Measurements from ENCODE around the gene COMMD9. TPM values are rescaled to one million over a fixed set of nuclear protein-coding genes. Genes with fewer than 3 reads are reported as not detected.

Gene COMMD9
- total and polyA plus RNA-seq, 4 donors, result 22.9 to 50.8 (median 28.3) TPM

- no peaks in the 10 kb centered on the region for H3K27me3 ChIP-seq (ENCODE audit: control insufficient read depth in 4 of 4, insufficient read depth in 4 of 4, low read length in 3 of 4)
- no peak overlapping the region for H3K27ac ChIP-seq (ENCODE audit: low read depth in 1 of 2, low read length in 2 of 2)
- H3K9me3 ChIP-seq (ENCODE audit: control insufficient read depth in 4 of 4, low read length in 3 of 4), result no peaks in the 10 kb centered on the region
- H3K36me3 ChIP-seq (ENCODE audit: control insufficient read depth in 4 of 4, insufficient read depth in 3 of 4, low read depth in 1 of 4, low read length in 3 of 4), result no peaks in the 10 kb centered on the region
- 92% methylated on average over 2 of the region's 2 CpGs for WGBS
- DNase-seq (ENCODE audit: low spot score), result no peak
- H3K9ac ChIP-seq (ENCODE audit: low read depth in 1 of 2, low read length in 2 of 2), result no peak overlapping the region
- H3K4me1 ChIP-seq (ENCODE audit: control insufficient read depth in 4 of 4, insufficient read depth in 4 of 4, low read length in 3 of 4), result no peaks in the 10 kb centered on the region
- no peak for TF ChIP-seq REST (IDR thresholded peaks at IDR 0.05)
- TF ChIP-seq, protein P1, sequence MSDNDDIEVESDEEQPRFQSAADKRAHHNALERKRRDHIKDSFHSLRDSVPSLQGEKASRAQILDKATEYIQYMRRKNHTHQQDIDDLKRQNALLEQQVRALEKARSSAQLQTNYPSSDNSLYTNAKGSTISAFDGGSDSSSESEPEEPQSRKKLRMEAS (IDR thresholded peaks at IDR 0.05), result no peak
- no peak for TF ChIP-seq SP1 (IDR thresholded peaks at IDR 0.05)
- no peak for TF ChIP-seq FOXA1 (IDR thresholded peaks at IDR 0.05)
- no peak for TF ChIP-seq YY1 (IDR thresholded peaks at IDR 0.05)
- no peak for TF ChIP-seq NR2F2 (IDR thresholded peaks at IDR 0.05)
- TF ChIP-seq HNF4G (IDR thresholded peaks at IDR 0.05), result no peak
- TF ChIP-seq JUND (IDR thresholded peaks at IDR 0.05), result no peak
- TF ChIP-seq GABPA (IDR thresholded peaks at IDR 0.05 in 1 of 2, conservative IDR thresholded peaks at IDR 0.05 in 1 of 2), result no peak
- TF ChIP-seq ATF3 (IDR thresholded peaks at IDR 0.05), result no peak
- TF ChIP-seq RXRA (IDR thresholded peaks at IDR 0.05), result no peak
- H3K4me3 ChIP-seq (ENCODE audit: low read depth in 1 of 3, low read length in 3 of 3), result no peak overlapping the region
Observed at GRCh38 chr11:36234825-36235224, 54.4 kb downstream of the COMMD9 start.

GRCh38 chr11:36233204-36233603 is 56.0 kb downstream of the COMMD9 start:
- H3K4me1 ChIP-seq (ENCODE audit: control insufficient read depth in 4 of 4, insufficient read depth in 4 of 4, low read length in 3 of 4), result no peaks in the 10 kb centered on the region
- H3K4me3 ChIP-seq (ENCODE audit: low read depth in 1 of 3, low read length in 3 of 3), result no peak overlapping the region
- no peak for DNase-seq (ENCODE audit: low spot score)
- no peak for TF ChIP-seq ATF3 (IDR thresholded peaks at IDR 0.05)
- TF ChIP-seq FOXA2 (IDR thresholded peaks at IDR 0.05), result no peak
- no peak for TF ChIP-seq NR2F2 (IDR thresholded peaks at IDR 0.05)
- WGBS, result 51% methylated on average over 3 of the region's 3 CpGs
- no peak overlapping the region for H3K9ac ChIP-seq (ENCODE audit: low read depth in 1 of 2, low read length in 2 of 2)
- no peaks in the 10 kb centered on the region for H3K9me3 ChIP-seq (ENCODE audit: control insufficient read depth in 4 of 4, low read length in 3 of 4)
- H3K27me3 ChIP-seq (ENCODE audit: control insufficient read depth in 4 of 4, insufficient read depth in 4 of 4, low read length in 3 of 4), result no peaks in the 10 kb centered on the region
- H3K36me3 ChIP-seq (ENCODE audit: control insufficient read depth in 4 of 4, insufficient read depth in 3 of 4, low read depth in 1 of 4, low read length in 3 of 4), result no peaks in the 10 kb centered on the region
- H3K27ac ChIP-seq (ENCODE audit: low read depth in 1 of 2, low read length in 2 of 2), result no peak overlapping the region

DNA sequence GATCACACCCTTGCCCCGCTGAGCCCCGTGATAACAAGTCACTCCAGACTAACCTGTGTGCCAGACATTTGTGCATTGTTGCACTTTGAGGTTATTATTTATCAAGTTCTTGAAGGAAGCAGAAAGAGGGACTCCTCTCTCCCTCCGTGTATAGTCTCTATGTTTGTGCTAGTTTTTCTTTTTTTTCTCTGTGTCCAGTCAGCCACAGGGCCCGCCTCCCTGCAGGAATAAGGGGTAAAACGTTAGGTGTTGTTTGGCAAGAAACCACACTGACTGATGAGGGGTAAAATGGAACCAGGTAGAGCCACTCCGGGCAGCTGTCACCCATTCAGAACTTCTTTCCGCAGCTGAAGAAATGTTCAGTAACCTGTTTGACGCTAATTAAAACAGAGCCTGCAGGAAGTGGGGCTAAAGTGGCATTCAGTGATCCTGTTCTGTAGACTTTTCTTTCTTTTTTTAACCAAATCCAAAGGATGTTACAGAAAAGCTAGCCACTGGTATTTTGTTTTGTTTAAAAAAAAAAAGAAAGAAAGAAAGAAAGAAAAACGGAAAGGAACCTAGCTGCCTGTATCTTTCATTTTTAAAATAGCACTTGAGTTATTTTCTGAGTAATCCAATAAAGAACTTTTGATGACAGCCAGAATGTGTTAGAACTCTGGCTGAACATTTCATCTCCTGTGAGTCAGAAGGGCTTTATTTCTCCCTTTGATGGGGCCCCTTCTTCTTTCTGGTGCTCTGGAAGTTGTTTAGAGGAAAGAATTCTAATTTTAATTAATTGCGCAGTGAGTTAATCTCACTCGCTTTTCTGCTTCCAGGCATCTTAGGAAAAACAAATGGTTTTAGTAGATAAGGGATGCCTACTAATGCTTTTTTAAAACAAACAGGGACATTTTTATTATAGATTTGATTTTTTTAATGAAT is 58.2 kb downstream of the COMMD9 start:
- peak overlapping the region in 1 of 2 donors; percentile 41 for H3K27ac ChIP-seq (ENCODE audit: low read depth in 1 of 2, low read length in 2 of 2)

More for the DNA sequence above, 58.2 kb downstream of the COMMD9 start:
- H3K9ac ChIP-seq (ENCODE audit: low read depth in 1 of 2, low read length in 2 of 2), result no peak overlapping the region
- no peak for DNase-seq (ENCODE audit: low spot score)
- 72% methylated on average over 11 of the region's 11 CpGs for WGBS
- no peaks in the 10 kb centered on the region for H3K9me3 ChIP-seq (ENCODE audit: control insufficient read depth in 4 of 4, low read length in 3 of 4)
- no peak overlapping the region for H3K4me3 ChIP-seq (ENCODE audit: low read depth in 1 of 3, low read length in 3 of 3)
- H3K27me3 ChIP-seq (ENCODE audit: control insufficient read depth in 4 of 4, insufficient read depth in 4 of 4, low read length in 3 of 4), result no peaks in the 10 kb centered on the region
- H3K4me1 ChIP-seq (ENCODE audit: control insufficient read depth in 4 of 4, insufficient read depth in 4 of 4, low read length in 3 of 4), result no peaks in the 10 kb centered on the region
- no peak for TF ChIP-seq CTCF (IDR thresholded peaks at IDR 0.05; ENCODE audit: low read depth, low read length, missing input control)
- no peak for TF ChIP-seq JUND (IDR thresholded peaks at IDR 0.05)
- TF ChIP-seq GABPA (IDR thresholded peaks at IDR 0.05 in 1 of 2, conservative IDR thresholded peaks at IDR 0.05 in 1 of 2), result no peak
- no peak for TF ChIP-seq HNF4A (conservative IDR thresholded peaks at IDR 0.05)
- no peak for TF ChIP-seq YY1 (IDR thresholded peaks at IDR 0.05)
- TF ChIP-seq FOXA1 (IDR thresholded peaks at IDR 0.05), result no peak
- peak; percentile 25 for TF ChIP-seq NR2F2 (IDR thresholded peaks at IDR 0.05)
- no peaks in the 10 kb centered on the region for H3K36me3 ChIP-seq (ENCODE audit: control insufficient read depth in 4 of 4, insufficient read depth in 3 of 4, low read depth in 1 of 4, low read length in 3 of 4)
